ENCODE data around the gene REPS2. TPM values are rescaled to one million over a fixed set of nuclear protein-coding genes. Genes with fewer than 3 reads are reported as not detected.

The REPS2 gene
- total and polyA plus RNA-seq, 2 donors from 2014 or later: 19.6 to 36.3 TPM

DNA sequence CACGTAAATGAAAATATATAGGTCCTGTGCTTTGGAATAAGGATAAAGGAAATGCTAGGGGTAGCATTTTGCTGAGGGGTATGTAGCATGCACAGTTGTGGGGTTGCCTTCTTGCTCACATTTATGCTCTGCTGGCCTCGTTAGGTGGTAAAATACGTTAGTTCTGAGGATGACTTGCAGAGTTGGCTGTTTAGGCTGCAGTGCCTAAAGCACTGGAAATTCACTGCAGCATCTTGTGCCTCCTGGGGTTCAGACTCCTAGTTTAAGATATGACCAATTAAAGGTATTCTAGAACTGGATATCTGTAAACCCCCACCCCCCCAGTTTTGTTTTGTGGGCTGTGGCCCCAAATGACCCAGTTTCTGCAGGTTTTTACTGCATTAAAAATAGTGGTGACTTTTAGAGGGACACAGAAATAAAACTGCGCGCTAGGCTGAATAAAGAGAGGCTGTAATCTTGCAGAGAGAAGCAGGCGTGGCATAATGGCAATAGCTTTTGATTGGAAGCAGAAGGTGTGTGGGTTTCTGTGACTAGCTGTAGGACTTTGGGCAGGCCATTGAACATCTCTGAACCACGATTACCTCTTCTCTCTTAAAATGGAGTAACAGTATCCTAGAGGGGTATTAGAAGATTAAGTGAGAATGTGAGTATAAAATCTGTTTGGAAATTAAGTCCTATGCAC lies 79.3 kb downstream of the REPS2 start:
- Histone ChIP-seq H3K4me1 (ENCODE audit: control insufficient read depth in 2 of 3, insufficient read depth in 2 of 3, low read depth in 1 of 3, low read length in 3 of 3) (peaks cover 0 to 2% (median 0%) of the 10 kb centered on the region in 3 donors), H3K9ac (ENCODE audit: low read length in 3 of 3) (no peak overlapping the region), H3K36me3 (ENCODE audit: control insufficient read depth in 2 of 3, insufficient read depth in 3 of 3, low read length in 3 of 3) (peaks cover 0 to 6% (median 0%) of the 10 kb centered on the region in 3 donors), H3K27me3 (ENCODE audit: control insufficient read depth, insufficient read depth, low read length) (peaks cover 5% of the 10 kb centered on the region), H3K4me3 (ENCODE audit: low read length in 3 of 3) (no peak overlapping the region), H3K27ac (ENCODE audit: low read depth in 2 of 2, low read length in 2 of 2) (no peak overlapping the region), H3K9me3 (ENCODE audit: control insufficient read depth in 2 of 3, insufficient read depth in 1 of 3, low read length in 3 of 3) (no peaks in the 10 kb centered on the region)
- intact Hi-C loops (cut with DNase I): no loop called here
- TF ChIP-seq, protein P1, sequence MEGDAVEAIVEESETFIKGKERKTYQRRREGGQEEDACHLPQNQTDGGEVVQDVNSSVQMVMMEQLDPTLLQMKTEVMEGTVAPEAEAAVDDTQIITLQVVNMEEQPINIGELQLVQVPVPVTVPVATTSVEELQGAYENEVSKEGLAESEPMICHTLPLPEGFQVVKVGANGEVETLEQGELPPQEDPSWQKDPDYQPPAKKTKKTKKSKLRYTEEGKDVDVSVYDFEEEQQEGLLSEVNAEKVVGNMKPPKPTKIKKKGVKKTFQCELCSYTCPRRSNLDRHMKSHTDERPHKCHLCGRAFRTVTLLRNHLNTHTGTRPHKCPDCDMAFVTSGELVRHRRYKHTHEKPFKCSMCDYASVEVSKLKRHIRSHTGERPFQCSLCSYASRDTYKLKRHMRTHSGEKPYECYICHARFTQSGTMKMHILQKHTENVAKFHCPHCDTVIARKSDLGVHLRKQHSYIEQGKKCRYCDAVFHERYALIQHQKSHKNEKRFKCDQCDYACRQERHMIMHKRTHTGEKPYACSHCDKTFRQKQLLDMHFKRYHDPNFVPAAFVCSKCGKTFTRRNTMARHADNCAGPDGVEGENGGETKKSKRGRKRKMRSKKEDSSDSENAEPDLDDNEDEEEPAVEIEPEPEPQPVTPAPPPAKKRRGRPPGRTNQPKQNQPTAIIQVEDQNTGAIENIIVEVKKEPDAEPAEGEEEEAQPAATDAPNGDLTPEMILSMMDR (IDR thresholded peaks at IDR 0.05; ENCODE audit: borderline replicate concordance, extremely low read depth, insufficient read depth): no peak
- FAIRE-seq (no peak), DNase-seq (no peak)

DNA sequence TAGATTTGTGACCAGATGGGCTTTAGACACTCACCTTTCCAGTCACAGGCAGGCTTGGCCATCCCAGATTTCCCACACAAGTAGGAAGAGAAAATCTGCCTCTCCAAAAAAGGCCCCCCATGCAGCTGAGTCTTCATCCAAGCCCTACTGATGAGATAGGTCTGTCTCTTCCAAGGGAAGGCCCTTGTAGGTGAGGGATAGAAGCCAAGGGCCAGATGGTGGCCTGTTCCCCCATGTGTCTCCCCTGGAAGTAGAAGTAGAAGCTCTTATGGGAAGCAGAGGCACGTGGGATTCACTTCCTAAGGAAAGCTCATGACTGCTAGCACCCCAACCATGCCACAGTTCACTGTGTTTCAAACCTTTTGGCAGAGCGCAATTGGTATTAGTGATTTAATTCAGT lies 81.5 kb downstream of the REPS2 start:
- peaks cover 0 to 12% (median 0%) of the 10 kb centered on the region in 3 donors for H3K36me3 ChIP-seq (ENCODE audit: control insufficient read depth in 2 of 3, insufficient read depth in 3 of 3, low read length in 3 of 3)
- peaks cover 10% of the 10 kb centered on the region for H3K27me3 ChIP-seq (ENCODE audit: control insufficient read depth, insufficient read depth, low read length)
- H3K27ac ChIP-seq (ENCODE audit: low read depth in 2 of 2, low read length in 2 of 2): no peak overlapping the region
- FAIRE-seq: no peak
- H3K9me3 ChIP-seq (ENCODE audit: control insufficient read depth in 2 of 3, insufficient read depth in 1 of 3, low read length in 3 of 3): no peaks in the 10 kb centered on the region
- peaks cover 0 to 2% (median 0%) of the 10 kb centered on the region in 3 donors for H3K4me1 ChIP-seq (ENCODE audit: control insufficient read depth in 2 of 3, insufficient read depth in 2 of 3, low read depth in 1 of 3, low read length in 3 of 3)
- H3K4me3 ChIP-seq (ENCODE audit: low read length in 3 of 3): no peak overlapping the region
- TF ChIP-seq, protein P1 (IDR thresholded peaks at IDR 0.05; ENCODE audit: borderline replicate concordance, extremely low read depth, insufficient read depth): no peak
- no peak overlapping the region for H3K9ac ChIP-seq (ENCODE audit: low read length in 3 of 3)
- no peak for DNase-seq
- intact Hi-C loops (cut with DNase I): no loop called here

DNA sequence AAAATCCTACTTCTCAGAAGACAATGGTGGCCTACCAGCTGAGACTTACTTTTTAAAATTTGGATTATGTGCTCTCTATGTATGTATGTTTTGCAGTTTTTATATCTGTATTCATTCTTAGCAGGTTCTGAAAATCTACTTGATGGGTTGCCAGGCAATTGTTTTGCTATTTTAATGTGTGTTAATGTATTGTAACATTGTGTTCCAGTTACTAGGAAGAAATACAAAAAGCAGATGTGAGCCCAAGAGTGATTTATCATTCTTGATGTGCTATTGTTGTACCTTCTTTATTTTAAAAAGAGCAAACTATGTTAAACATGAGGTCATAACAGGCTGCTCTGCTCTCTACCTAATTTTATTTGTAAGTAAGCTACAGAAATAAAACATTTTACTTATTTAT lies 81.9 kb downstream of the REPS2 start:
- DNase-seq: no peak
- H3K27me3 ChIP-seq (ENCODE audit: control insufficient read depth, insufficient read depth, low read length): peaks cover 10% of the 10 kb centered on the region
- no peaks in the 10 kb centered on the region for H3K9me3 ChIP-seq (ENCODE audit: control insufficient read depth in 2 of 3, insufficient read depth in 1 of 3, low read length in 3 of 3)
- FAIRE-seq: no peak
- H3K9ac ChIP-seq (ENCODE audit: low read length in 3 of 3): no peak overlapping the region
- peaks cover 0 to 12% (median 0%) of the 10 kb centered on the region in 3 donors for H3K36me3 ChIP-seq (ENCODE audit: control insufficient read depth in 2 of 3, insufficient read depth in 3 of 3, low read length in 3 of 3)
- TF ChIP-seq, protein P1 (IDR thresholded peaks at IDR 0.05; ENCODE audit: borderline replicate concordance, extremely low read depth, insufficient read depth): no peak
- no peak overlapping the region for H3K4me3 ChIP-seq (ENCODE audit: low read length in 3 of 3)
- intact Hi-C loops (cut with DNase I): no loop called here
- no peak overlapping the region for H3K27ac ChIP-seq (ENCODE audit: low read depth in 2 of 2, low read length in 2 of 2)
- peaks cover 0 to 2% (median 0%) of the 10 kb centered on the region in 3 donors for H3K4me1 ChIP-seq (ENCODE audit: control insufficient read depth in 2 of 3, insufficient read depth in 2 of 3, low read depth in 1 of 3, low read length in 3 of 3)
